Measurements from ENCODE around the gene CEP72.
"Not testable (repeated sequence)": the region's sequence is repeated elsewhere in the genome, so short reads cannot be mapped to it uniquely, and the experiment has no call there.

CEP72 gene

DNA sequence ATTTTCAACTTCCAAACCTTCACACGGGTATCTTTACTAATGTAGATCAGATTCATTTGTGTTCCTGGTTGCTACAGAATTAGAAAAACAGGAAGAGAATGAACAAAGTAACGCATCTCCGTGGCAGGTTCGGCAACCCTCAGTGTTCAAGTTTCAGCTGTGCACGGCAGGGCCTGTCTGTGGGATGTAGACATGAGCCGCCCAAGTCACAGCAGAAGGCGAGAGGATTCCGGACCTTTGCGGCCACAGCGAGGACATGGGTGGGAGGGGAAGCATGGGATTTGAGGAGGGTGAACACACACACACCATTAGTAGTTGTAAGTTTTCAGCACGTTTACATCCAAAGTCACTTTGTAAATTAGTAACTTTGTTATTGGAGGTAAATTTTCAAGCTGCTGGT, 31.7 kb upstream of the CEP72 start:
- H3K36me3 ChIP-seq (ENCODE audit: control insufficient read depth in 4 of 4, insufficient read depth in 4 of 4, low read length in 3 of 4) = no peaks in the 10 kb centered on the region
- peaks cover 4 to 55% (median 15%) of the 10 kb centered on the region in 5 experiments for H3K27me3 ChIP-seq (replicated peaks in 2 of 5; ENCODE audit: control insufficient read depth in 4 of 5, insufficient read depth in 5 of 5, low read length in 4 of 5)
- POLR2A ChIA-PET = no interaction called here
- no peak overlapping the region for H3K4me3 ChIP-seq (ENCODE audit: control insufficient read depth in 1 of 7, extremely low read depth in 1 of 7, insufficient read depth in 4 of 7, low read depth in 2 of 7, low read length in 6 of 7)
- 64% methylated on average over 10 of the region's 11 CpGs for WGBS (ENCODE audit: insufficient coverage)
- H3K9me3 ChIP-seq (ENCODE audit: control extremely low read depth in 1 of 5, control insufficient read depth in 4 of 5, insufficient read depth in 2 of 5, low read depth in 1 of 5, low read length in 4 of 5) = peaks cover 10 to 25% (median 15%) of the 10 kb centered on the region in 5 experiments
- H3K27ac ChIP-seq (ENCODE audit: insufficient read depth in 1 of 2, low read depth in 1 of 2, low read length in 2 of 2, poor library complexity in 1 of 2, severe bottlenecking in 2 of 2) = no peak overlapping the region
- CTCF ChIA-PET = no interaction called here
- DNase-seq = no peak
- H3K4me1 ChIP-seq (ENCODE audit: control extremely low read depth in 1 of 4, control insufficient read depth in 4 of 4, insufficient read depth in 4 of 4, low read length in 3 of 4) = no peaks in the 10 kb centered on the region

DNA sequence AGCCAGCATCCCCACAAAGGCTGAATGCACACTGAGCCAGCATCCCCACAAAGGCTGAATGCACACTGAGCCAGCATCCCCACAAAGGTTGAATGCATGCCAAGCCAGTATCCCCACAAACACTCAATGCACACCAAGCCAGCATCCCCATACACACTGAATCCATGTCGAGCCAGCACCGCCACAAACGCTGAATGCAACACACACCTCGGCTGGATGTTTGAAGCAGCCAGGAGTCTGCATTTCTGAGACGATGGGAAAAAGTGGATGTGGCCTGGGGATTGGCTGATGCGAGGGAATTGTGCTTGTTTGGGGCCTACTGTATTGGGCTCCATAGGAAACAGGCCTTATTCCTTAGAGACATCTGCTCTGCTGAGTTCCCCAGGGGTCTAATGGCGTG, 30.9 kb upstream of the CEP72 start:
- ChIA-PET CTCF (no interaction called here), POLR2A (no interaction called here)
- Histone ChIP-seq H3K27me3 (replicated peaks in 2 of 5; ENCODE audit: control insufficient read depth in 4 of 5, insufficient read depth in 5 of 5, low read length in 4 of 5) (peaks cover 2 to 53% (median 15%) of the 10 kb centered on the region in 5 experiments), H3K4me1 (ENCODE audit: control extremely low read depth in 1 of 4, control insufficient read depth in 4 of 4, insufficient read depth in 4 of 4, low read length in 3 of 4) (no peaks in the 10 kb centered on the region), H3K9me3 (ENCODE audit: control extremely low read depth in 1 of 5, control insufficient read depth in 4 of 5, insufficient read depth in 2 of 5, low read depth in 1 of 5, low read length in 4 of 5) (peaks cover 7 to 18% (median 10%) of the 10 kb centered on the region in 5 experiments), H3K36me3 (ENCODE audit: control insufficient read depth in 4 of 4, insufficient read depth in 4 of 4, low read length in 3 of 4) (no peaks in the 10 kb centered on the region), H3K27ac (ENCODE audit: insufficient read depth in 1 of 2, low read depth in 1 of 2, low read length in 2 of 2, poor library complexity in 1 of 2, severe bottlenecking in 2 of 2) (no peak overlapping the region), H3K4me3 (ENCODE audit: control insufficient read depth in 1 of 7, extremely low read depth in 1 of 7, insufficient read depth in 4 of 7, low read depth in 2 of 7, low read length in 6 of 7) (no peak overlapping the region)
- no peak for DNase-seq
- WGBS (ENCODE audit: insufficient coverage) = 97% methylated on average over 6 of the region's 7 CpGs

DNA sequence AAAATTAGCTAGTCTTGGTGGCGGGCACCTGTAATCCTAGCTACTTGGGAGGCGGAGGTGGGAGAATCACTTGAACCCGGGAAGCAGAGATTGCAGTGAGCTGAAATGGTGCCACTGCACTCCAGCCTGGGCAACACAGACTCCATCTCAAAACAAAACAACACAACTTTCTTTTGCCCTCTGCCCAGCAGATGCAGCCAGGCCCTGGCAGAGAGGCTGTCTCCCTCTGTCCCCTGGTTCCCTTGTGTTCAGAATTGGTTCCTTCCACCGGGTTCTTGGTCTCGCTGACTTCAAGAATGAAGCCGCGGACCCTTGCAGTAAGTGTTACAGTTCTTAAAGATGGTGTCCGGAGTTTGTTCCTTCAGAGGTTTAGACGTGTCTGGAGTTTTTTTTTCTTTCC, 30.2 kb upstream of the CEP72 start:
- POLR2A ChIA-PET = no interaction called here
- WGBS (ENCODE audit: insufficient coverage) = 77% methylated on average over 8 of the region's 9 CpGs
- CTCF ChIA-PET = no interaction called here
- no peak for DNase-seq
- H3K27ac ChIP-seq (ENCODE audit: insufficient read depth in 1 of 2, low read depth in 1 of 2, low read length in 2 of 2, poor library complexity in 1 of 2, severe bottlenecking in 2 of 2) = no peak overlapping the region
- H3K4me3 ChIP-seq (ENCODE audit: control insufficient read depth in 1 of 7, extremely low read depth in 1 of 7, insufficient read depth in 4 of 7, low read depth in 2 of 7, low read length in 6 of 7) = no peak overlapping the region
- H3K9me3 ChIP-seq (ENCODE audit: control extremely low read depth in 1 of 5, control insufficient read depth in 4 of 5, insufficient read depth in 2 of 5, low read depth in 1 of 5, low read length in 4 of 5) = peaks cover 2 to 13% (median 7%) of the 10 kb centered on the region in 5 experiments
- H3K4me1 ChIP-seq (ENCODE audit: control extremely low read depth in 1 of 4, control insufficient read depth in 4 of 4, insufficient read depth in 4 of 4, low read length in 3 of 4) = no peaks in the 10 kb centered on the region
- peaks cover 2 to 52% (median 15%) of the 10 kb centered on the region in 5 experiments for H3K27me3 ChIP-seq (replicated peaks in 2 of 5; ENCODE audit: control insufficient read depth in 4 of 5, insufficient read depth in 5 of 5, low read length in 4 of 5)
- H3K36me3 ChIP-seq (ENCODE audit: control insufficient read depth in 4 of 4, insufficient read depth in 4 of 4, low read length in 3 of 4) = no peaks in the 10 kb centered on the region

DNA sequence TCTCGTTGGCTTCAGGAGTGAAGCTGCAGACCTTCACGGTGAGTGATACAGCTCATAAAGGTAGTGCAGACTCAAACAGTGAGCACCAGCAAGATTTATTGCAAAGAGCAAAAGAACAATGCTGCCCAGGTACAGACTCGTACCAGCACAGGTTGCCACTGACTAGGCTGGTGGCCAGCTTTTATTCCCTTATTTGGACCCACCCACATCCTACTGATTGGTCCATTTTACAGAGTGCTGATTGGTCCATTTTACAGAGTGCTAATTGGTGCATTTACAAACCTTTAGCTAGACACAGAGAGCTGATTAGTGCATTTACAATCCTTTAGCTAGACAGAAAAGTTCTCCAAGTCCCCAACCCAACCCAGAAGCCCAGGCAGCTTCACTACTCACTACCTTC, 29.7 kb upstream of the CEP72 start:
- H3K4me1 ChIP-seq (ENCODE audit: control extremely low read depth in 1 of 4, control insufficient read depth in 4 of 4, insufficient read depth in 4 of 4, low read length in 3 of 4); H3K9me3 ChIP-seq (ENCODE audit: control extremely low read depth in 1 of 5, control insufficient read depth in 4 of 5, insufficient read depth in 2 of 5, low read depth in 1 of 5, low read length in 4 of 5); DNase-seq; H3K36me3 ChIP-seq (ENCODE audit: control insufficient read depth in 4 of 4, insufficient read depth in 4 of 4, low read length in 3 of 4); CTCF ChIA-PET; H3K4me3 ChIP-seq (ENCODE audit: control insufficient read depth in 1 of 7, extremely low read depth in 1 of 7, insufficient read depth in 4 of 7, low read depth in 2 of 7, low read length in 6 of 7); H3K27ac ChIP-seq (ENCODE audit: insufficient read depth in 1 of 2, low read depth in 1 of 2, low read length in 2 of 2, poor library complexity in 1 of 2, severe bottlenecking in 2 of 2); POLR2A ChIA-PET: not testable (repeated sequence)
- WGBS (ENCODE audit: insufficient coverage) = 96% methylated on average over 3 of the region's 3 CpGs
- peaks cover 2 to 53% (median 15%) of the 10 kb centered on the region in 5 experiments for H3K27me3 ChIP-seq (replicated peaks in 2 of 5; ENCODE audit: control insufficient read depth in 4 of 5, insufficient read depth in 5 of 5, low read length in 4 of 5)

DNA sequence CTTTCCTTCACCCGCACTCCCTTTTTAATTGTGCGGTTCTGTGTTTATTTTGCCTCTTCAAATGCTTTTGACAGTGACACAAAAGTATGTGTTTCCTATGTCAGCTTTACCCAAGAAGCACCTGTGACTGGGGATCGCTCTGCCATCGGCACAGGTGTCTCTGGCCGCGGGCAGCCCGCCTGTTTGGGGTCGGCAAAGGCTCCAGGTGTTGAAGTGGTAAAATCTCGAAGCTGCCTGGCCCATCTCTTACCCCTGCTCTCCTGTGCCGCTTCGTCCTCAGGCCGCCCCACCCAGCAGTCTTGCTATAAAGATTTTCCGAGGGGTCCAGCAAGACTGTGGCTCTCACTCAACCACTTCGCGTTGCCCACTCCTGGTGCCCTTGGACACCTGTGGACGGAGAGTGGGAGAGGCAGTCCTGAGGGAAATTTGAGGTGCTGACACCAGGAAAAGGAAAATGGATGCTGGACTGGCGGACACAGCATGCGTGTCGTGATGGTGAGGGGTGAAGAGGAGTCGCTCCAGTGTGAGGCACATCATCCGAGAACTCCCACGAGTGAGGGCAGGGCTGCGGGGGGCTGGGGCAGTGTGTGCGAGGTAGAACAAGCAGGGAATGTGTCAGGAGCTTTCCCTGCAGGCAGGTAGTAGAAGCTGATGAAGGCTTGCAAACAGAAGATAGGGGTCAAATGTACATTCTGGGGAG, 29.1 kb upstream of the CEP72 start:
- Histone ChIP-seq H3K36me3 (ENCODE audit: control insufficient read depth in 4 of 4, insufficient read depth in 4 of 4, low read length in 3 of 4) (no peaks in the 10 kb centered on the region), H3K4me3 (ENCODE audit: control insufficient read depth in 1 of 7, extremely low read depth in 1 of 7, insufficient read depth in 4 of 7, low read depth in 2 of 7, low read length in 6 of 7) (no peak overlapping the region), H3K27me3 (replicated peaks in 2 of 5; ENCODE audit: control insufficient read depth in 4 of 5, insufficient read depth in 5 of 5, low read length in 4 of 5) (peaks cover 0 to 54% (median 17%) of the 10 kb centered on the region in 5 experiments), H3K9me3 (ENCODE audit: control extremely low read depth in 1 of 5, control insufficient read depth in 4 of 5, insufficient read depth in 2 of 5, low read depth in 1 of 5, low read length in 4 of 5) (peaks cover 0 to 4% (median 2%) of the 10 kb centered on the region in 5 experiments), H3K4me1 (ENCODE audit: control extremely low read depth in 1 of 4, control insufficient read depth in 4 of 4, insufficient read depth in 4 of 4, low read length in 3 of 4) (no peaks in the 10 kb centered on the region), H3K27ac (ENCODE audit: insufficient read depth in 1 of 2, low read depth in 1 of 2, low read length in 2 of 2, poor library complexity in 1 of 2, severe bottlenecking in 2 of 2) (no peak overlapping the region)
- CTCF ChIA-PET = no interaction called here
- no peak for DNase-seq
- WGBS (ENCODE audit: insufficient coverage) = 88% methylated on average over 16 of the region's 24 CpGs
- POLR2A ChIA-PET = no interaction called here

DNA sequence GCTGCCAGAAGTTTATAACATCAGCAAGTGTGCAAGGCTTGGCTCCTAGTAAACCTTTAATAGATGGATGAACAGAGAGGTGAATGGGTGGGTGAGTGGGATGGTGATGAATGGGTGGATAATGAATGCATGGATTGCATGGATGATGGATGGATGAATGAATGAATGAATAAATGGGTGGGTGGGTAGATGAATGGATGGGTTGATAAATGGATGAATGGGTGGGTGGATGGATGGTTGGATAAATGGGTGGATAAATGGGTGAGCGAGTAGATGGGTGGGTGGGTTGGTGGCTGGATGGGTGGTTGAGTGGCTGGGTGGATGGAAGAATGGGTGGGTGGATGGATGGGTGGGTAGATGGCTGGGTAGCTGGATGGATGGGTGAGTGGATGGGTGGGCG, 28.5 kb upstream of the CEP72 start:
- WGBS (ENCODE audit: insufficient coverage) = 100% methylated on average over 1 of the region's 2 CpGs

DNA sequence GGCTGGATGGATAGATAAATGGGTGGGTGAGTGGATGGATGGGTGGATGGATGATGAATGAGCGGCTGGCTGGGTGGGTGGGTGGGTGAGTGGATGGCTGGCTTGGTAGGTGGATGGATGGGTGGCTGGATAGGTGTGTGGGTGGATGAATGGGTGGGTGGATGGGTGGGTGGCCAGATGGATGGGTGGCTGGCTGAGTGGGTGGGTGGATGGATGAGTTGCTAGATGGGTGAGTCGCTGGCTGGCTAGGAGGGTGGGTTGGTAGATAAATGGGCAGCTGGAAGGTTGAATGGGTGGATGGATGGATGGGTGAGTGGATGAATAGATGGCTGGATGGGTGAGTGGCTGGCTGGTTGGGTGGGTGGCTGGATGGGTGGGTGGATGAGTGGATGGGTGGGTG, 27.9 kb upstream of the CEP72 start:
- Histone ChIP-seq H3K36me3 (ENCODE audit: control insufficient read depth in 4 of 4, insufficient read depth in 4 of 4, low read length in 3 of 4) (no peaks in the 10 kb centered on the region), H3K4me1 (ENCODE audit: control extremely low read depth in 1 of 4, control insufficient read depth in 4 of 4, insufficient read depth in 4 of 4, low read length in 3 of 4) (no peaks in the 10 kb centered on the region), H3K9me3 (ENCODE audit: control extremely low read depth in 1 of 5, control insufficient read depth in 4 of 5, insufficient read depth in 2 of 5, low read depth in 1 of 5, low read length in 4 of 5) (peaks cover 0 to 4% (median 0%) of the 10 kb centered on the region in 5 experiments), H3K27ac (ENCODE audit: insufficient read depth in 1 of 2, low read depth in 1 of 2, low read length in 2 of 2, poor library complexity in 1 of 2, severe bottlenecking in 2 of 2) (no peak overlapping the region), H3K4me3 (ENCODE audit: control insufficient read depth in 1 of 7, extremely low read depth in 1 of 7, insufficient read depth in 4 of 7, low read depth in 2 of 7, low read length in 6 of 7) (no peak overlapping the region), H3K27me3 (replicated peaks in 2 of 5; ENCODE audit: control insufficient read depth in 4 of 5, insufficient read depth in 5 of 5, low read length in 4 of 5) (peaks cover 0 to 60% (median 17%) of the 10 kb centered on the region in 5 experiments)
- DNase-seq = no peak
- POLR2A ChIA-PET = no interaction called here
- 100% methylated on average over 1 of the region's 2 CpGs for WGBS (ENCODE audit: insufficient coverage)
- CTCF ChIA-PET = no interaction called here

More for the DNA sequence above, 28.5 kb upstream of the CEP72 start:
- ChIA-PET CTCF (no interaction called here), POLR2A (no interaction called here)
- no peak for DNase-seq
- Histone ChIP-seq H3K27ac (ENCODE audit: insufficient read depth in 1 of 2, low read depth in 1 of 2, low read length in 2 of 2, poor library complexity in 1 of 2, severe bottlenecking in 2 of 2) (no peak overlapping the region), H3K27me3 (replicated peaks in 2 of 5; ENCODE audit: control insufficient read depth in 4 of 5, insufficient read depth in 5 of 5, low read length in 4 of 5) (peaks cover 0 to 59% (median 19%) of the 10 kb centered on the region in 5 experiments), H3K4me3 (ENCODE audit: control insufficient read depth in 1 of 7, extremely low read depth in 1 of 7, insufficient read depth in 4 of 7, low read depth in 2 of 7, low read length in 6 of 7) (no peak overlapping the region), H3K9me3 (ENCODE audit: control extremely low read depth in 1 of 5, control insufficient read depth in 4 of 5, insufficient read depth in 2 of 5, low read depth in 1 of 5, low read length in 4 of 5) (peaks cover 0 to 4% (median 0%) of the 10 kb centered on the region in 5 experiments), H3K36me3 (ENCODE audit: control insufficient read depth in 4 of 4, insufficient read depth in 4 of 4, low read length in 3 of 4) (no peaks in the 10 kb centered on the region), H3K4me1 (ENCODE audit: control extremely low read depth in 1 of 4, control insufficient read depth in 4 of 4, insufficient read depth in 4 of 4, low read length in 3 of 4) (no peaks in the 10 kb centered on the region)

Data from common myeloid progenitor, CD34-positive (primary cell).